ENCODE results near the gene RARA.

RARA gene

DNA sequence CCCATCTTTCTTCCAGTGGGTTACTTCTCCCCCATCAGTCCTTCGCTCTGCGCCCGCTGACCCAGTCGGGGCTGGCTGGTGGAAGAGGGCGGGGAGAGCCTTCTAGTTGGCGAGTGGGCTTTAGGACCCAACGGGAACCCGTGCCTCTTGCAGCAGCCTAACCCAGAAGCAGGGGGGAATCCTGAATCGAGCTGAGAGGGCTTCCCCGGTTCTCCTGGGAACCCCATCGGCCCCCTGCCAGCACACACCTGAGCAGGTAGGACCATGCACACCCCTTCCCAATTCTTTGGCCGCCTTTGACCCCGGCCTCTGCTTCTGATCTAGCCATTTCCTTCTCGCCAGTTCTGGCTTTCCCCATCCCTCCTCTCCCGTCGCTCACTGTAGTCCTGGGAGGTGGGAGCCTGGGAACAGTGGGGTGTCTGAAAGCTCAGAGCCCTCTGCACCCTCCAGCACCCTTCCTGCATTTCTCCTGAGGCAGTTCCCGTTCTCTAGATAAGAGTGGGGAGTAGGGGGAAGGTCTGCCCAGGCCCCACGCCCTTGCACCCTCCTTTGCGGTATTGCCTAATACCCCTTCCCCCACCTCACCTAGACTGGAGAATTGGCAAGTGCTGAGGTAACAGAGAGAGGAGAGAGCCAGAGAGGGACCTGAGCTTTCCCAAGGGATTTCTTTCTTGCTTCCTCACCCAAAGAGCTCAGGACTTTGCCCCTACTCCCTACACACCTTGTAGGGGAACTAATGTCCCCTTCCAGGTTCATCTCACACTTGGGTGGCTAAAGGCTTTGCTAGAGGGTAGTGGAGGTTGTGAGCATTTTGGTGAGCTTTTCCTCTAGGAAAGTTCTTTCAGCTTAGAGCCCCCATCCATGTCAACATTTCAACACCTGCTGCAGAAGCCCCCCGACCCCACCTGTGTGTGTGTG is at the start of gene RARA:
TSS of gene RARA (plus strand) at position 150 of the 918 bp plus-strand sequence. CDS start 22,039 bp downstream, outside the sequence.
- Histone ChIP-seq H2AFZ (ENCODE audit: low read length) (no peak within 1 kb of the TSS), H3K4me2 (ENCODE audit: low read depth, low read length, poor library complexity, severe bottlenecking) (peak within 1 kb of the TSS; percentile 77), H3K79me2 (ENCODE audit: insufficient read depth, low read length) (peaks cover 8% of the 10 kb centered on the region; the same call in 1 of the 2 replicates), H3K36me3 (ENCODE audit: insufficient read depth, low read length) (no peaks in the 10 kb centered on the region), H3K27me3 (ENCODE audit: insufficient read depth, low read length, poor library complexity, severe bottlenecking) (no peaks in the 10 kb centered on the region), H3K4me3 (ENCODE audit: low read length, poor library complexity, severe bottlenecking) (peak within 1 kb of the TSS; percentile 62), H3K9ac (ENCODE audit: low read depth, low read length, poor library complexity, severe bottlenecking) (peak within 1 kb of the TSS; percentile 76), H3K4me1 (ENCODE audit: insufficient read depth, low read length, poor library complexity, severe bottlenecking) (peaks cover 84% of the 10 kb centered on the region), H3F3A (ENCODE audit: low read depth) (peaks cover 8% of the 10 kb centered on the region), H3K9me2 (replicated peaks; ENCODE audit: low read depth, low read length) (no peaks in the 10 kb centered on the region), H3K9me3 (ENCODE audit: insufficient read depth, low read depth, low read length) (no peaks in the 10 kb centered on the region), H4K20me1 (ENCODE audit: insufficient read depth, low read length, poor library complexity, severe bottlenecking) (no peaks in the 10 kb centered on the region)
- TF ChIP-seq EZH2phosphoT487 (IDR thresholded peaks at IDR 0.05; ENCODE audit: borderline replicate concordance): no peak
- TF ChIP-seq, protein P1, sequence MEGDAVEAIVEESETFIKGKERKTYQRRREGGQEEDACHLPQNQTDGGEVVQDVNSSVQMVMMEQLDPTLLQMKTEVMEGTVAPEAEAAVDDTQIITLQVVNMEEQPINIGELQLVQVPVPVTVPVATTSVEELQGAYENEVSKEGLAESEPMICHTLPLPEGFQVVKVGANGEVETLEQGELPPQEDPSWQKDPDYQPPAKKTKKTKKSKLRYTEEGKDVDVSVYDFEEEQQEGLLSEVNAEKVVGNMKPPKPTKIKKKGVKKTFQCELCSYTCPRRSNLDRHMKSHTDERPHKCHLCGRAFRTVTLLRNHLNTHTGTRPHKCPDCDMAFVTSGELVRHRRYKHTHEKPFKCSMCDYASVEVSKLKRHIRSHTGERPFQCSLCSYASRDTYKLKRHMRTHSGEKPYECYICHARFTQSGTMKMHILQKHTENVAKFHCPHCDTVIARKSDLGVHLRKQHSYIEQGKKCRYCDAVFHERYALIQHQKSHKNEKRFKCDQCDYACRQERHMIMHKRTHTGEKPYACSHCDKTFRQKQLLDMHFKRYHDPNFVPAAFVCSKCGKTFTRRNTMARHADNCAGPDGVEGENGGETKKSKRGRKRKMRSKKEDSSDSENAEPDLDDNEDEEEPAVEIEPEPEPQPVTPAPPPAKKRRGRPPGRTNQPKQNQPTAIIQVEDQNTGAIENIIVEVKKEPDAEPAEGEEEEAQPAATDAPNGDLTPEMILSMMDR (conservative IDR thresholded peaks at IDR 0.05; ENCODE audit: low read length): no peak

DNA sequence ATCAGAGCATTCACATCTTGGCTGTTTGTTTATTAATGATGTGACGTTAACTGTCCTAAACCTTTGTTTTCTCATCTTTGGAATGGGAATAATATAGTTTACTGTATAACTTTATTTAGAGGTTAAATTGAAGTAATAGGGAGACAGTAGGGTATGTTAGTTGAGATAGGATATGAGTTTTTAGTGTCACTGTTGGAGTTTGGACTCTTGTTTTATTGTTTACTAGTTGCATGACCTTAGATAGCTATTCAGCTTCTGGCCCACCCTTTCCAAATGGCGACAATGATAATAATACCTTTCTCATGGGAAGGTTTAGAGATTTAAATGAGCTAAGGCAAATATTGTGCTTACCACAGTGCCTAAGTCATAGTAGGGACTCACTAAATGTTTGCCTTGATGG is 49.5 kb upstream of the RARA start:
- Histone ChIP-seq H3K9me3 (ENCODE audit: insufficient read depth, low read depth, low read length) (no peaks in the 10 kb centered on the region), H3F3A (ENCODE audit: low read depth) (no peaks in the 10 kb centered on the region), H3K4me3 (ENCODE audit: low read length, poor library complexity, severe bottlenecking) (no peak overlapping the region), H3K9me2 (replicated peaks; ENCODE audit: low read depth, low read length) (no peaks in the 10 kb centered on the region), H3K4me2 (ENCODE audit: low read depth, low read length, poor library complexity, severe bottlenecking) (no peak overlapping the region), H3K9ac (ENCODE audit: low read depth, low read length, poor library complexity, severe bottlenecking) (no peak overlapping the region), H3K27me3 (ENCODE audit: insufficient read depth, low read length, poor library complexity, severe bottlenecking) (no peaks in the 10 kb centered on the region), H3K36me3 (ENCODE audit: insufficient read depth, low read length) (peaks cover 70% of the 10 kb centered on the region; the same call in 1 of the 2 replicates), H3K79me2 (ENCODE audit: insufficient read depth, low read length) (peaks cover 12% of the 10 kb centered on the region; the same call in 1 of the 2 replicates), H4K20me1 (ENCODE audit: insufficient read depth, low read length, poor library complexity, severe bottlenecking) (no peaks in the 10 kb centered on the region), H3K4me1 (ENCODE audit: insufficient read depth, low read length, poor library complexity, severe bottlenecking) (no peaks in the 10 kb centered on the region), H2AFZ (ENCODE audit: low read length) (no peak overlapping the region)
- no peak for TF ChIP-seq EZH2phosphoT487 (IDR thresholded peaks at IDR 0.05; ENCODE audit: borderline replicate concordance)
- TF ChIP-seq, protein P1 (conservative IDR thresholded peaks at IDR 0.05; ENCODE audit: low read length): no peak

DNA sequence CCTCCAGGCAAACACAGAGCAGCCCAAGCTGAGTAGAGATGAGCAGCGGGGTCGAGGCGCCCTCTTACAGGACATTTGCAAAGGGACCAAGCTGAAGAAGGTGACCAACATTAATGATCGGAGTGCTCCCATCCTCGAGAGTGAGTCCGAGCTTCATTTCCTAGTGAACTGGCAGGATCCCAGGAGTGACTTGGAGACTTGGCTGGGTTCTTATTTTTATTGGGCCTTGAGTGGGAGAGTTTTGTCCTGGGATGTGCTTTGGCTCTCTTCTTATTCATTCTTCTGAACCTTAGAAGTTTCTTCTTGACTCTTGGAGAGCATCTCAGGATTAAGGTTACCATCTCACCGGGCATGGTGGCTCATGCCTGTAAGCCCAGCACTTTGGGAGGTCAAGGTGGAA is 48.5 kb upstream of the RARA start:
- Histone ChIP-seq H3K36me3 (ENCODE audit: insufficient read depth, low read length) (peaks cover 80% of the 10 kb centered on the region; the same call in 1 of the 2 replicates), H3K4me2 (ENCODE audit: low read depth, low read length, poor library complexity, severe bottlenecking) (no peak overlapping the region), H4K20me1 (ENCODE audit: insufficient read depth, low read length, poor library complexity, severe bottlenecking) (no peaks in the 10 kb centered on the region), H3K4me1 (ENCODE audit: insufficient read depth, low read length, poor library complexity, severe bottlenecking) (no peaks in the 10 kb centered on the region), H2AFZ (ENCODE audit: low read length) (no peak overlapping the region), H3K9me3 (ENCODE audit: insufficient read depth, low read depth, low read length) (no peaks in the 10 kb centered on the region), H3F3A (ENCODE audit: low read depth) (no peaks in the 10 kb centered on the region), H3K79me2 (ENCODE audit: insufficient read depth, low read length) (0 out of 2 replicates have a peak, but pooled peaks cover 6% of the 10 kb centered on the region), H3K9me2 (replicated peaks; ENCODE audit: low read depth, low read length) (no peaks in the 10 kb centered on the region), H3K27me3 (ENCODE audit: insufficient read depth, low read length, poor library complexity, severe bottlenecking) (no peaks in the 10 kb centered on the region), H3K9ac (ENCODE audit: low read depth, low read length, poor library complexity, severe bottlenecking) (no peak overlapping the region), H3K4me3 (ENCODE audit: low read length, poor library complexity, severe bottlenecking) (no peak overlapping the region)
- TF ChIP-seq, protein P1 (conservative IDR thresholded peaks at IDR 0.05; ENCODE audit: low read length): no peak
- no peak for TF ChIP-seq EZH2phosphoT487 (IDR thresholded peaks at IDR 0.05; ENCODE audit: borderline replicate concordance)
